H9 (cell line): ENCODE data around the gene PARL. TPM values are rescaled to one million over a fixed set of nuclear protein-coding genes. Genes with fewer than 3 reads are reported as not detected.

Experiments
- DNase-seq: peaks from one replicate; pipeline ENCODE4 v3.0.0-alpha.2; 2017
- H2AFZ ChIP-seq: one replicate; pipeline ENCODE4 v1.6.1; 2013; ENCODE audit warnings: mild to moderate bottlenecking, low read length, control low read depth, moderate library complexity
- H2AK5ac ChIP-seq: 2 replicates; pipeline ENCODE4 v1.6.1; 2013; ENCODE audit warnings: low read length, control low read depth, mixed read lengths; ENCODE audit not compliant: insufficient read length
- H2BK120ac ChIP-seq: one replicate; pipeline ENCODE4 v1.6.1; 2013; ENCODE audit warnings: low read depth, mild to moderate bottlenecking, low read length, control low read depth, inconsistent platforms; ENCODE audit not compliant: poor library complexity, severe bottlenecking
- H2BK12ac ChIP-seq: 2 replicates; pipeline ENCODE4 v1.6.1; 2013; ENCODE audit warnings: low read length, control low read depth, mixed read lengths, low read depth; ENCODE audit not compliant: insufficient read length
- H2BK15ac ChIP-seq: 2 replicates; pipeline ENCODE4 v1.6.1; 2013; ENCODE audit warnings: low read depth, low read length, control low read depth
- H2BK20ac ChIP-seq: one replicate; pipeline ENCODE4 v1.6.1; 2013; ENCODE audit warnings: low read depth, mild to moderate bottlenecking, low read length, control low read depth, inconsistent platforms; ENCODE audit not compliant: poor library complexity, severe bottlenecking
- H2BK5ac ChIP-seq: 2 replicates; pipeline ENCODE4 v1.6.1; 2013; ENCODE audit warnings: low read length, control low read depth, mixed read lengths; ENCODE audit not compliant: insufficient read length
- H3K14ac ChIP-seq: 2 replicates; pipeline ENCODE4 v1.6.1; 2013; ENCODE audit warnings: low read length, control low read depth; ENCODE audit not compliant: insufficient read depth
- H3K18ac ChIP-seq: 2 replicates; pipeline ENCODE4 v1.6.1; 2013; ENCODE audit warnings: low read depth, mild to moderate bottlenecking, mixed read lengths, low read length, control low read depth; ENCODE audit not compliant: insufficient read length
- H3K23ac ChIP-seq: 2 replicates; pipeline ENCODE4 v1.6.1; 2013; ENCODE audit warnings: low read length, control low read depth, mixed read lengths, low read depth; ENCODE audit not compliant: insufficient read length
- H3K23me2 ChIP-seq: 2 replicates; pipeline ENCODE4 v1.6.1; 2013; ENCODE audit warnings: low read depth, mild to moderate bottlenecking, mixed read lengths, low read length, control low read depth; ENCODE audit not compliant: insufficient read length, poor library complexity, severe bottlenecking
- H3K27ac ChIP-seq: 2 replicates; pipeline ENCODE4 v1.5.1; 2013; ENCODE audit warnings: low read length, control low read depth, mixed read lengths, low read depth; ENCODE audit not compliant: insufficient read length
- H3K27me3 ChIP-seq: 2 replicates; pipeline ENCODE4 v1.6.1; 2013; ENCODE audit warnings: low read length, control low read depth, inconsistent platforms; ENCODE audit not compliant: insufficient read depth
- H3K4ac ChIP-seq: 2 replicates; pipeline ENCODE4 v1.6.1; 2013; ENCODE audit warnings: low read depth, mild to moderate bottlenecking, control low read depth, inconsistent platforms, low read length, moderate library complexity
- H3K4me1 ChIP-seq: 2 replicates; pipeline ENCODE4 v1.6.1; 2013; ENCODE audit warnings: low read length, control low read depth, inconsistent platforms; ENCODE audit not compliant: insufficient read depth
- H3K4me2 ChIP-seq: 2 replicates; pipeline ENCODE4 v1.6.1; 2013; ENCODE audit warnings: low read length, control low read depth, mixed read lengths; ENCODE audit not compliant: insufficient read length, insufficient read depth
- H3K56ac ChIP-seq: 2 replicates; pipeline ENCODE4 v1.6.1; 2013; ENCODE audit warnings: low read depth, mild to moderate bottlenecking, mixed read lengths, low read length, control low read depth; ENCODE audit not compliant: insufficient read length
- H3K79me1 ChIP-seq: 2 replicates; pipeline ENCODE4 v1.6.1; 2013; ENCODE audit warnings: low read depth, mild to moderate bottlenecking, moderate library complexity, low read length, control low read depth, inconsistent platforms; ENCODE audit not compliant: insufficient read depth, poor library complexity, severe bottlenecking
- H3K79me2 ChIP-seq: 2 replicates; pipeline ENCODE4 v1.6.1; 2013; ENCODE audit warnings: low read length, control low read depth, inconsistent platforms; ENCODE audit not compliant: insufficient read depth
- H3K9ac ChIP-seq: 2 replicates; pipeline ENCODE4 v1.6.1; 2013; ENCODE audit warnings: low read length, control low read depth, mixed read lengths; ENCODE audit not compliant: insufficient read length; ENCODE audit errors: extremely low read depth
- H3K9me3 ChIP-seq: one replicate; pipeline ENCODE4 v1.6.1; 2013; ENCODE audit warnings: low read depth, low read length, inconsistent platforms; ENCODE audit not compliant: control insufficient read depth
- H3T11ph ChIP-seq: one replicate; pipeline ENCODE4 v1.6.1; 2013; ENCODE audit warnings: mild to moderate bottlenecking, low read length, control low read depth, inconsistent platforms
- H4K20me1 ChIP-seq: one replicate; pipeline ENCODE4 v1.6.1; 2013; ENCODE audit not compliant: control insufficient read depth, insufficient read length, insufficient read depth
- H4K5ac ChIP-seq: 2 replicates; pipeline ENCODE4 v1.6.1; 2013; ENCODE audit warnings: low read depth, mild to moderate bottlenecking, mixed read lengths, low read length, control low read depth; ENCODE audit not compliant: insufficient read length
- H4K8ac ChIP-seq: replicated peaks from 2 replicates; pipeline ENCODE4 v1.6.1; 2013; ENCODE audit warnings: low read length, control low read depth, mixed read lengths, low read depth; ENCODE audit not compliant: insufficient read length
- H4K91ac ChIP-seq: 2 replicates; pipeline ENCODE4 v1.6.1; 2013; ENCODE audit warnings: low read depth, mild to moderate bottlenecking, moderate library complexity, mixed read lengths, low read length, control low read depth; ENCODE audit not compliant: insufficient read length
- H3K27ac Mint-ChIP-seq, 3 experiments: 2 replicates in 2 of 3; 3 replicates in 1 of 3; pipeline ENCODE4 v1.8.0; 2020 to 2021; ENCODE audit warnings: mixed read lengths in 3 of 3, mild to moderate bottlenecking in 1 of 3, moderate library complexity in 1 of 3
- H3K27me3 Mint-ChIP-seq: 2 replicates; pipeline ENCODE4 v1.8.0; 2021; ENCODE audit warnings: low read depth, mild to moderate bottlenecking, moderate library complexity, mixed read lengths
- H3K36me3 Mint-ChIP-seq, 3 experiments: 2 replicates in 2 of 3; 3 replicates in 1 of 3; pipeline ENCODE4 v1.8.0; 2020 to 2021; ENCODE audit warnings: low read depth in 3 of 3, mixed read lengths in 3 of 3; ENCODE audit not compliant: insufficient read depth in 1 of 3
- H3K4me1 Mint-ChIP-seq, 2 experiments: 2 replicates each; pipeline ENCODE4 v1.8.0; 2020; ENCODE audit warnings: mixed read lengths in 2 of 2
- H3K4me3 Mint-ChIP-seq, 2 experiments: 2 replicates in 1 of 2; 3 replicates in 1 of 2; pipeline ENCODE4 v1.8.0; 2020 to 2021; ENCODE audit warnings: mild to moderate bottlenecking in 2 of 2, mixed read lengths in 2 of 2, moderate library complexity in 1 of 2
- H3K9me3 Mint-ChIP-seq, 2 experiments: 2 replicates in 1 of 2; 3 replicates in 1 of 2; pipeline ENCODE4 v1.8.0; 2020; ENCODE audit warnings: mild to moderate bottlenecking in 2 of 2, mixed read lengths in 2 of 2, moderate library complexity in 1 of 2
- CTCF ChIP-seq: fragments of 200-600 bp; sonication (generic); conservative IDR thresholded peaks from 3 replicates; pipeline ENCODE4 v1.8.0; 2021; ENCODE audit warnings: antibody characterized with exemption, mild to moderate bottlenecking
- total RNA-seq: library from RNA; stranded (reverse); gene quantifications from 2 replicates; pipeline ENCODE4 v1.2.1, GENCODE V29; 2021

Gene PARL
- total RNA-seq, 1 experiment from 2014 or later = 94.5 TPM

- Histone ChIP-seq H3K79me2 (peaks cover 15% of the 10 kb centered on the region; the same call in 1 of the 2 replicates), H3K14ac (no peak overlapping the region), H2BK5ac (no peak overlapping the region), H2BK15ac (no peak overlapping the region), H3K23me2 (no peaks in the 10 kb centered on the region), H2AFZ (no peak overlapping the region), H3K27ac (no peak overlapping the region), H3K23ac (no peak overlapping the region), H4K91ac (no peak overlapping the region), H3K56ac (no peak overlapping the region), H3K9ac (no peak overlapping the region), H4K8ac (no peak overlapping the region), H3K18ac (no peak overlapping the region), H2BK120ac (no peak overlapping the region), H4K5ac (no peak overlapping the region), H3K4me2 (no peak overlapping the region), H3K9me3 (no peaks in the 10 kb centered on the region), H3K79me1 (peaks cover 6% of the 10 kb centered on the region), H3K27me3 (no peaks in the 10 kb centered on the region), H3T11ph (no peak overlapping the region), H3K4ac (no peak overlapping the region), H2BK20ac (no peak overlapping the region), H3K4me1 (peaks cover 2% of the 10 kb centered on the region; the same call in 1 of the 2 replicates), H4K20me1 (no peaks in the 10 kb centered on the region), H2BK12ac (no peak overlapping the region), H2AK5ac (no peak overlapping the region)
- no peak for TF ChIP-seq CTCF
- Mint-ChIP-seq H3K27me3 (no peaks in the 10 kb centered on the region), H3K27ac (no peak overlapping the region), H3K36me3 (peaks cover 9 to 13% (median 12%) of the 10 kb centered on the region in 3 experiments), H3K9me3 (no peaks in the 10 kb centered on the region), H3K4me1 (peaks cover 14 to 21% of the 10 kb centered on the region in 2 experiments), H3K4me3 (no peak overlapping the region)
- no peak for DNase-seq
Measured at GRCh38 chr3:183875411-183875810, 9.3 kb downstream of the PARL start.
